Left lung (tissue), 10 donors: ENCODE results near the gene ALDH7A1. TPM values are rescaled to one million over a fixed set of nuclear protein-coding genes. Genes with fewer than 3 reads are reported as not detected.
A peak's percentile ranks its signal among the peaks of the same experiment; 100 is the strongest.

ENCODE experiments used
- ATAC-seq: fragments of 200-7000 bp; cut with Tn5 transposase; one replicate; pipeline ENCODE4 v1.9.1; 2020; ENCODE audit warnings: moderate library complexity
- DNase-seq, 4 donors: peaks; one replicate each; pipeline ENCODE4 v3.0.0-alpha.2; 2013 to 2020
- H3K27ac ChIP-seq, 2 donors: fragments of 200-600 bp; sonication (generic) in 1 of 2; one replicate each; pipeline versions ENCODE4 v1.5.0 to v1.8.0; 2020 to 2021
- H3K27me3 ChIP-seq, 2 donors: fragments of 200-600 bp; sonication (generic) in 1 of 2; one replicate each; pipeline versions ENCODE4 v1.5.0 to v1.8.0; 2020 to 2021
- H3K36me3 ChIP-seq, 2 donors: fragments of 200-600 bp; sonication (generic) in 1 of 2; one replicate each; pipeline versions ENCODE4 v1.5.0 to v1.8.0; 2020 to 2021
- H3K4me1 ChIP-seq, 2 donors: fragments of 200-600 bp; one replicate each; pipeline ENCODE4 v1.8.0; 2021
- H3K4me3 ChIP-seq, 2 donors: fragments of 200-600 bp; sonication (generic) in 1 of 2; one replicate each; pipeline versions ENCODE4 v1.5.0 to v1.8.0; 2020 to 2021; ENCODE audit warnings: mild to moderate bottlenecking in 1 of 2
- H3K9me3 ChIP-seq, 2 donors: fragments of 200-600 bp; sonication (generic) in 1 of 2; one replicate each; pipeline versions ENCODE4 v1.5.0 to v1.8.0; 2020 to 2021
- CTCF ChIP-seq, 2 donors: fragments of 200-600 bp; sonication (generic) in 1 of 2; IDR thresholded peaks; one replicate each; pipeline versions ENCODE4 v1.5.0 to v1.8.0; 2021; ENCODE audit warnings: antibody characterized with exemption in 2 of 2
- intact Hi-C, 2 donors: fragments of 100-400 bp; cut with DNase I; formaldehyde crosslinking; loops; one replicate each; pipeline versions ENCODE4 v1.11.2 to v1.14.2; 2022
- polyA plus RNA-seq, 6 donors: library from polyadenylated mRNA; unstranded; fragments of 120-200 nt; gene quantifications; one replicate each; pipeline ENCODE4 v1.2.1, GENCODE V29; 2013; ENCODE audit not compliant: insufficient read length in 6 of 6
- total RNA-seq, 2 donors: library from RNA; stranded (reverse); fragmentation: NEBNext Ultra II Directional; extraction: Animal tissue kit (Norgen Biotek cat#: 25700); gene quantifications; one replicate each; pipeline ENCODE4 v1.2.1, GENCODE V29; 2021
- donor health status: DM: no; HTN: yes; CAD: no.
- donor health status: DM: no; HTN: no; CAD: no.

The ALDH7A1 gene
- total and polyA plus RNA-seq, 8 donors, result 34.2 to 137 (median 122) TPM

DNA sequence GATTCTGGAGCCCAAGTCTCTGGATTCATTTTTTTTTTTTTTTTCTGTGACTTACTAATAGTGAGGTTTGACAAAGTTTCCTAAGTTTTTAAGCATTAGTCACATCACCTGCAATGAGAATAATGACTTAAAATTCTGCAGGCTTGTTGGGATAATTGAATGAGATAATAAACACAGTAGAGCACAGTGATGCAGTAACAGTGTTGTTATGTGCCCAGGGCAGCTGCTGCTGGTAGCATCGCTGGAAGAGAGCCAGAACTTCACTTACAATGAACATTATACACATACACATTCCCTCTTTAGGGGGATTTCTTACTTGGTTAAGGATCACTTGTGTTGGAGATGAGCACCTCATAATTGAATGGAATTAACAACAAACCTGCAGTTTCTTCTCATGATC lies 78.9 kb downstream of the ALDH7A1 start:
- Histone ChIP-seq H3K27ac (no peak overlapping the region), H3K4me3 (no peak overlapping the region), H3K9me3 (no peaks in the 10 kb centered on the region), H3K4me1 (peaks cover 11 to 12% of the 10 kb centered on the region in 2 donors), H3K27me3 (no peaks in the 10 kb centered on the region), H3K36me3 (no peaks in the 10 kb centered on the region)
- DNase-seq (no peak), ATAC-seq (no peak)
- TF ChIP-seq CTCF (IDR thresholded peaks at IDR 0.05), result no peak
- intact Hi-C loops, result no loop called here

DNA sequence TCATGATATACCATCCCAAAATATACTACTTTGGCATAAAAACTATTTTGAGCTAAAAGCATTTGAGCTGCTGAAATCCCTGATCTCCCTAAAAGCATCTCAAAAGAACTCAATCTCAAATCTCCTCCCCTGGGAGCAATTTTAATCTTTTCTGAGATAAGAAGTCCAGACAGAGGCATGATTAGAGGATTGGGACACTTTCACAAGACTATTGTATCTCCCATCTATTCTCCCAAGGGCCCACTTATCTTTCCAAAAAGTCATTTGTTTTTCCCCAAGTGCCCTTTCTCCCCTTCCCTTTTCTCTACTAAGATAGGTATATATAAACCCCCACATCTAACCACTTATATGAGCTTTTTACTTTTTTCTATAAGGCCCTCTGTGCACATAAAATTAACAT lies 79.7 kb downstream of the ALDH7A1 start:
- Histone ChIP-seq H3K27me3 (no peaks in the 10 kb centered on the region), H3K27ac (no peak overlapping the region), H3K4me3 (no peak overlapping the region), H3K36me3 (no peaks in the 10 kb centered on the region), H3K4me1 (peaks cover 9 to 10% of the 10 kb centered on the region in 2 donors), H3K9me3 (no peaks in the 10 kb centered on the region)
- no peak for TF ChIP-seq CTCF (IDR thresholded peaks at IDR 0.05)
- ATAC-seq (no peak), DNase-seq (no peak)
- intact Hi-C loops, result no loop called here

DNA sequence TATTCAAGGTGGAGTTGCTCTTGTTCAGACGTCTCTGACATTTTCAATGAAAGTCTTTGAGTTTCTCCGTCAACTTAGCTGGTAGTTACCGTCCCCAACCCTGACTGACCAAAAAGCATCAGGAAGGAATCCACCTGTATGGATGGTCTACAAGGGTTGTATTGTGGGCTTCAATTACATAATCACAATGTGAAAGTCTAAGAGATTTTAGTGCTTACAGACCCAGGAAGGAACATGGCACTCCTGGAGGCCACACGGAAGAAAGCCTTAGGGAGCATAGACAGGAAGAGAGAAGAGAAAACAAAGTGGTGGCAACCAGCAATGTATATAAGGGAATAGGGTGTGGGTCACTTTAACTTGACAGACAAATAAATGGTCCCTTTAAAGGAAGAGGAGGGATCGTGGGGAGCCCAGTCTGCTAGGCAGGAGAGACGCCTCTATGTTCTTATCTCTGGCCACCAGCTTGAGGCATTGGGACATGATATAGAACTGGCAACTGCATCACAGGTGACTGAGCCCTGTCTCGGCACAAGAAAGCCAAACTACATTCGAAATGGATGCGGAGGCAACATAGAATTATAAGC lies 80.4 kb downstream of the ALDH7A1 start:
- no peak for TF ChIP-seq CTCF (IDR thresholded peaks at IDR 0.05)
- no peak for DNase-seq
- no peak for ATAC-seq
- intact Hi-C loops, result no loop called here
- Histone ChIP-seq H3K9me3 (no peaks in the 10 kb centered on the region), H3K4me3 (no peak overlapping the region), H3K27ac (peak overlapping the region in 1 of 2 donors; percentile 26), H3K4me1 (peaks cover 3 to 6% of the 10 kb centered on the region in 2 donors), H3K27me3 (no peaks in the 10 kb centered on the region), H3K36me3 (no peaks in the 10 kb centered on the region)

DNA sequence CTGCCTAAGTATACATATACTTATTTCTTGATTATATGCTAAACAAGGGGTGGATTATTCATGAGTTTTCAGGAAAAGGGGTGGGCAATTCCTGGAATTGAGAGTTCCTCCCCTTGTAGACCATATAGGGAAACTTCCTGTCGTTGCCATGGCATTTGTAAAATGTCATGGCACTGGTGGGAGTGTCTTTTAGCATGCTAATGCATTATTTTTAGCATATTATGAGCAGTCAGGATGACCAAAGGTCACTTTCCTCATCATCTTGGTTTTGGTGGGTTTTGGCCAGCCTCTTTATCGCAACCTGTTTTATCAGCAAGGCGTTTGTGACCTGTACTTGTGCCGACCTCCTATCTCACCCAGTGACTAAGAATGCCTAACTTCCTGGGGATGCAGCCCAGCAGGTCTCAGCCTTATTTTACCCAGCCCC lies 80.9 kb downstream of the ALDH7A1 start:
- no peak for ATAC-seq
- intact Hi-C loops, result no loop called here
- DNase-seq, result no peak
- peaks cover 0 to 8% of the 10 kb centered on the region in 2 donors for H3K4me1 ChIP-seq
- no peaks in the 10 kb centered on the region for H3K27me3 ChIP-seq
- H3K27ac ChIP-seq, result peak overlapping the region in 1 of 2 donors; percentile 26
- H3K4me3 ChIP-seq, result no peak overlapping the region
- no peaks in the 10 kb centered on the region for H3K36me3 ChIP-seq
- no peak for TF ChIP-seq CTCF (IDR thresholded peaks at IDR 0.05)
- H3K9me3 ChIP-seq, result no peaks in the 10 kb centered on the region

GRCh38 chr5:126513703-126514102 lies 81.3 kb downstream of the ALDH7A1 start:
- intact Hi-C loops, result no loop called here
- Histone ChIP-seq H3K4me1 (peaks cover 0 to 10% of the 10 kb centered on the region in 2 donors), H3K27me3 (no peaks in the 10 kb centered on the region), H3K27ac (no peak overlapping the region), H3K9me3 (no peaks in the 10 kb centered on the region), H3K36me3 (no peaks in the 10 kb centered on the region), H3K4me3 (no peak overlapping the region)
- no peak for DNase-seq
- no peak for TF ChIP-seq CTCF (IDR thresholded peaks at IDR 0.05)
- no peak for ATAC-seq
